ENCODE measurements around the gene AMPD2.
"Not testable (repeated sequence)": the region's sequence is repeated elsewhere in the genome, so short reads cannot be mapped to it uniquely, and the experiment has no call there.

The AMPD2 gene

DNA sequence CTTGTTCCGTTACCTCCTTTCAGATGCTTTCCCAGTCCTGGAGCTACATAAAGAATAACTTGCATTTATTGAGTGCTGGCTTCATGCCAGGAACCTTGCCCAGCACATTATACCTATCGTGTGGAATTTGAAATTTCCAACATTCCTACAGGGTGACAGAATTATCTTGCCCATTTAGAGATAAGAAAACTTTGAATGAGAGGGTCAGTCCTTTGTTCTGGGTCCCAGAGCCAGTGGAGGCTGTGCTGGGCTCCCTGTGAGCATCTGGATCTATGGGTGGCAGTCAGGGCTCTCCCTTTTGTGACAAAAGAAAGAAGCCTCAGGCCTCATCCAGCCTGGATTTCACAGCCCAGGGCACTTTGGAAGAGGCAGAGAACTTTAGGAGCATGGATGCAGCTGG is 39.5 kb downstream of the AMPD2 start:
- TF ChIP-seq CTCF (IDR thresholded peaks at IDR 0.05) (no peak), ZFX (IDR thresholded peaks at IDR 0.05; ENCODE audit: borderline replicate concordance) (no peak)

DNA sequence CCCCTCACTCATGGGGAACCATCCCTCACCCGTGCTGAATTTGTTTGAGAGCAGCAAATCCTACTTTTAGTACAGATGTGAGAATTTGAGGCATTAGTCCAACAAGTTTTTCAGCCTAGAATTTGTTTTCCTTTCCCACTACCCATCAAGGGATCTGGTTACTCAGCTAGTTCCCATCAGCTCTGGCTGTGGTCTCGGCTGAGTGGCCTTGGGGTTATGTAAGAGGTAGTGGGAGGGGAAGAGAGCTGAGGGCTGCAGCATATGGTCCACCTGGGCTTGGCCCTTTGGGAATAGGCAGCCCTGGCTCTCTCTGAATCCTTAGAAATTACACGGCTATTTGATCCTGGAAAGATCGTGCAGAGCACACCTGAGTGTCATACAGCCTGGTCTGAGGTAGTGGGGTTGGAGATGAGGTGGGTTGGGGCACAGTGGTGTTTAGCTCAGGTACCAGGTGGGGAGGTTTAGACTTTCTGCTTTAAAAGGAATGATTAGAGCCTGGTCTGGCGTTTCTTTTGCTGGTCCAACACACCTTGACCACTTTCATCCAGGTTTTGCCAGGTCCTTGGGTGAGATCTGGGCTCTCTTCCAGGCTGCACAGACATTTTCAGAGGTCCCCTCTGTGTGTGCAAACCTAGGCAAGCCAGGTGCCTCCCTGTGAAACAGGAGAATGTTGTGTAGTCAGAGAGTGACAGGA is 40.5 kb downstream of the AMPD2 start:
- no peak for TF ChIP-seq CTCF (IDR thresholded peaks at IDR 0.05)
- TF ChIP-seq ZFX (IDR thresholded peaks at IDR 0.05; ENCODE audit: borderline replicate concordance), result no peak
- no peak overlapping the region for H3K27ac ChIP-seq

More for the DNA sequence above, 39.5 kb downstream of the AMPD2 start:
- H3K27ac ChIP-seq, result no peak overlapping the region

GRCh38 chr1:109660691-109661026 is 41.0 kb downstream of the AMPD2 start:
- not testable (repeated sequence) for H3K27ac ChIP-seq

GRCh38 chr1:109661391-109661790 is 41.8 kb downstream of the AMPD2 start:
- H3K27ac ChIP-seq, result no peak overlapping the region
- TF ChIP-seq CTCF (IDR thresholded peaks at IDR 0.05), result no peak
- no peak for TF ChIP-seq ZFX (IDR thresholded peaks at IDR 0.05; ENCODE audit: borderline replicate concordance)

DNA sequence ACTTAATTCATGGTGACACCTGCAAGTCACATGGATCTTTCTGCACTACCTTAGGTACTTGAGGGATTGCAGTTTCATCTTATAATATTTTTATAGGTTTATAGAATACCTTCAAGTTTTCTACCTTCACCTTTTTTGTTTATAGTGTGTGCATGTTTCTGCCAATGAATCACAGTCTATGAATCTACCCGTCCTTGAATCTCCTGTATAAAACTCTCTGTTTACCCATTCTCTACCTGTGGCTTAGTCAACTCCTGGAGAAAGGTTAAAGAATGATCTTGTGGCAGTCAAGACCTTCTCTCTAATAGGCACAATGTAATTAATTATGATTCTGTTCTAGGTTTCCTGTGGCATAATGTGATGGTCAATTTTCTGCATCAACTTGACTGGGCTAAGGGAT is 45.0 kb downstream of the AMPD2 start:
- H3K27ac ChIP-seq, result no peak overlapping the region
- TF ChIP-seq CTCF (IDR thresholded peaks at IDR 0.05) (no peak), ZFX (IDR thresholded peaks at IDR 0.05; ENCODE audit: borderline replicate concordance) (no peak)

DNA sequence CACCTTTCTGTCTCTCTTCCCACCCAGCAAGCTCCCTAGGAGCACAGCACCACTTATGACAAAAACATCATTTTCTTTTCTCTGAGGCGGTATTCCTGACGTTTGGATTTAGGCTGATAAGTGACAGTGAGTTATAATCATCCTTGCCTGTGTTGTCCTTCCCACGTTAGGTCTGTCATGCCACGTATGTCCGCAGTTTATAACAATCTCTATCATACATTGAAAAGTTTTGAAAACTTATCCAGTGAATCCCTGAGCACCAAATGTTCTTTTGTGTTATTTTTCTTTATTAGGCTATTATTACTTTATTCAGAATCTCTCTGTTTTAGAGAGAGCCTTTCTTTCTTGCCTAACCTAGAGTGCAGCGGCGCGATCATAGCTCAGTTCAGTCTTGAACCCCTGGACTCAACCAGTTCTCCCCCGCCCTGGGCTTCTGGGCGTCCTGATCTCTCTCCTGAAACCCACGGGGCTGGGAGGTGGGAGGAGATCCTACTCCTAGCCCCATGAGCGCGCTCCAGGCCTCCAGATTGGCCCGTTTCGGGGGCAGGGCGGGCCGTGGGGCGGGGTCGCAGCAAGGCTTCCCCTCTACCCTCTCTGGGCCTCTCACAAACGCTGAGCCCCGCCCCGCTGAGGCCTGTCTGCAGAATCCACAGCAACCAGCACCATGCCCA is 48.0 kb downstream of the AMPD2 start, which contains the start of gene GSTM2:
Gene GSTM2, plus strand, starts transcription at position 606 of the 671 bp plus-strand sequence. Its CDS starts 59 bp downstream, at position 665.
- TF ChIP-seq CTCF (IDR thresholded peaks at IDR 0.05) (no peak), ZFX (IDR thresholded peaks at IDR 0.05; ENCODE audit: borderline replicate concordance) (no peak)
- no peak within 1 kb of the TSS for H3K27ac ChIP-seq

DNA sequence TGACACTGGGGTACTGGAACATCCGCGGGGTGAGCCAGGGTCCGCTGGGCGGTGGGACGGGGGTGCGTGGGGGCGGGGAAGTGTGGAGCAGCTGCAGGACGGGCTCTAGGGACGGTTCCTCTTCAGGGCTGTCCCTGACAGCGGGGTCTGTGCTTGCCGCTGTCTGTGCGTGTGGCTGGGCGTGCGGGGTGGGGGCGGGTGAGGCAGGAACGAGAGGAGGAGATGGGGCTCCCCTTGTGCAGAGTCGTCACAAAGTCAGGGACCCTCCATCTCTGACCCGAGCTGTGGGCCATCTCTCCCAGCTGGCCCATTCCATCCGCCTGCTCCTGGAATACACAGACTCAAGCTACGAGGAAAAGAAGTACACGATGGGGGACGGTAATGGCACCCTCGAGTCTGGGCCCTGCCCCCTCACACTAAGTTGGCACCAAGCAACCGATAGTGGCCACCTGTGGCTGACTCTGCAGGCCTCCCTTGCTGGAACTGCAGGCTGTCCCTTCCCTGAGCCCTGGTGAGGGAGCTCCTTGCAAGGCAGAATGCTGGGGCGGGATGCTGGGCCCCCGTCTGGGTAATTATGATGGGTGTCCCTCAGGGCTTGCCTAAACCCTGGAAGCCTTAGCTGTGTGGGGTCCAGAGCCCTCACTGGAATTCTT is 48.6 kb downstream of the AMPD2 start:
- no peak for TF ChIP-seq ZFX (IDR thresholded peaks at IDR 0.05; ENCODE audit: borderline replicate concordance)
- no peak overlapping the region for H3K27ac ChIP-seq

DNA sequence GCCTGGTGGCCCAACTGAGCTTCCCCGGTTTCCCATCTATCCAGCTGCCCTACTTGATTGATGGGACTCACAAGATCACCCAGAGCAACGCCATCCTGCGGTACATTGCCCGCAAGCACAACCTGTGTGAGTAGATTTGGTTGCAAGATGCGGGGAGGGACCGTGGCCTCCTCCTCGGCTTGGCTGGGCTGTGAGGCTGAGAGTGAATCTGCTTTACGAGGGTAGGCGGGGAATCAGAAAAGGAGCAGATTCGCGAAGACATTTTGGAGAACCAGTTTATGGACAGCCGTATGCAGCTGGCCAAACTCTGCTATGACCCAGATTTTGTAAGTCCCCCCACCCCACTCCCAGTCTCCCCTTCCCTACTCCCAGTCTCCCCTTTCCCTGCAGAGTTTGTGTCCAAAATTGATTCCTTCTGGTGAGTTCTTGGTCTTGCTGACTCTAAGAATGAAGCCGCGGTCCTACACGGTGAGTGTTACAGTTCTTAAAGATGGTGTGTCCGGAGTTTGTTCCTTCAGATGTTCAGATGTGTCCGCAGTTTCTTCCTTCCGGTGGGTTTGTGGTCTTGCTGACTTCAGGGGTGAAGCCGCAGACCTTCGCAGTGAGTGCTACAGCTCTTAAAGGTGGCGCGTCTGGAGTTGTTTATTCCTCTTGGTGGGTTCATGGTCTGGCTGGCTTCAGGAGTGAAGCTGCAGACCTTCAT is 49.8 kb downstream of the AMPD2 start:
- H3K27ac ChIP-seq, result no peak overlapping the region
- no peak for TF ChIP-seq ZFX (IDR thresholded peaks at IDR 0.05; ENCODE audit: borderline replicate concordance)
- TF ChIP-seq CTCF (IDR thresholded peaks at IDR 0.05), result no peak

DNA sequence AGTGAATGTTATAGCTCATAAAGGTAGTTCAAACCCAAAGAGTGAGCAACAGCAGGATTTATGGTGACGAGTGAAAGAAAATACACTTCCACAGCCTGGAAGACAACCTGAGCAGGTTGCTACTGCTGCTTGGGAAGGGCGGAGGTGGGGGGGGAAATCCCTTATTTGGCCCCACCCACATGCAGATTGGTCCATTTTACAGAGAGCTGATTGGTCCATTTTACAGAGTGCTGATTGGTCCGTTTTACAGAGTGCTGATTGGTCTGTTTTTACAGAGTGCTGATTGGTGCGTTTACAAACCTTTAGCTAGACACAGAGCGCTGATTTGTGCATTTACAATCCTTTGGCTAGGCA is 50.3 kb downstream of the AMPD2 start:
- H3K27ac ChIP-seq, result not testable (repeated sequence)

Data from 22Rv1 (cell line).